Endometrium (tissue), 2 donors: ENCODE measurements around the gene FANCE.
"Not testable (repeated sequence)": the region's sequence is repeated elsewhere in the genome, so short reads cannot be mapped to it uniquely, and the experiment has no call there.

Experiments
- FAIRE-seq: peaks from 2 replicates; lab custom pipeline; 2012; peaks lifted over from hg19 to GRCh38; lab: Jason Lieb, UNC
- donor health status: control.
- donor health status: control.

The FANCE gene

GRCh38 chr6:35432702-35433101, 19.4 kb upstream of the FANCE start:
- FAIRE-seq: not testable (repeated sequence)

- no peak for FAIRE-seq
Measured at GRCh38 chr6:35435074-35435837, 16.9 kb upstream of the FANCE start.

GRCh38 chr6:35436071-35436857, 15.9 kb upstream of the FANCE start:
- FAIRE-seq: no peak

- FAIRE-seq: not testable (repeated sequence)
Measured at GRCh38 chr6:35438378-35439065, 13.6 kb upstream of the FANCE start.

- no peak for FAIRE-seq
Measured at GRCh38 chr6:35439308-35439707, 12.8 kb upstream of the FANCE start.

GRCh38 chr6:35441205-35441604, 10.9 kb upstream of the FANCE start:
- FAIRE-seq: no peak

GRCh38 chr6:35441642-35442041, 10.5 kb upstream of the FANCE start:
- FAIRE-seq: no peak

GRCh38 chr6:35442693-35443092, 9.4 kb upstream of the FANCE start:
- FAIRE-seq: no peak

- no peak for FAIRE-seq
Measured at GRCh38 chr6:35443341-35444030, 8.7 kb upstream of the FANCE start.

GRCh38 chr6:35445691-35446090, 6.4 kb upstream of the FANCE start:
- FAIRE-seq: no peak

GRCh38 chr6:35448191-35448590, 3.9 kb upstream of the FANCE start:
- no peak for FAIRE-seq

- no peak for FAIRE-seq
Measured at GRCh38 chr6:35449287-35449881, 2.8 kb upstream of the FANCE start.

- FAIRE-seq: no peak
Measured at GRCh38 chr6:35451354-35452182, 570 bp upstream of the FANCE start.

- no peak for FAIRE-seq
Measured at GRCh38 chr6:35453236-35453635, 1.1 kb downstream of the FANCE start.

- FAIRE-seq: no peak
Measured at GRCh38 chr6:35454391-35455110, 2.4 kb downstream of the FANCE start.

- no peak for FAIRE-seq
Measured at GRCh38 chr6:35457907-35458306, 5.8 kb downstream of the FANCE start.

- FAIRE-seq: no peak
Measured at GRCh38 chr6:35461270-35461669, 9.1 kb downstream of the FANCE start.

GRCh38 chr6:35463292-35463691, 11.2 kb downstream of the FANCE start:
- no peak for FAIRE-seq

- no peak for FAIRE-seq
Measured at GRCh38 chr6:35465646-35466045, 13.5 kb downstream of the FANCE start.
